ENCODE results near the gene NDUFA7.

The NDUFA7 gene

DNA sequence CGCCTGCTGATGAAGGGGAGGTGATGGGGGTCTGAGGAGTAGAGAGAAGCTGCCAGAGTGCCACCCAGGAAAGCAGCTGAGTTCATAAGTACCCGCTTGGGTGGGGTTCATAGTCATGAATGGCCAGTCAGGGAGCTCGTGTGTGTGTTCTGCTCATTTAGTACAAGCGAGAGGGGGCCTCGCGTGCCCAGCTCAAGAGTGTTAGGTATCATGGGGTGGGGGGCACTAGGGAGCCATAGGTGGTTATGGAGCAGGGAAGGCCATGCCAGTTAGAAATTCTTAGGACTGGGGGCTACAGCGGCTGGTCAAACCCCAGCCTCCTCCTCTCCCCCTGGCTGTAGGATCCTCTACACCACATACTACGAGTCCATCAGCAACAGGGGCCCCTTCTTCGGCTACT is 59.8 kb downstream of the NDUFA7 start:
- DNase-seq, result no peak
